Measurements from ENCODE around the gene SLAMF9.
"Not testable (repeated sequence)": the region's sequence is repeated elsewhere in the genome, so short reads cannot be mapped to it uniquely, and the experiment has no call there.

SLAMF9 gene

DNA sequence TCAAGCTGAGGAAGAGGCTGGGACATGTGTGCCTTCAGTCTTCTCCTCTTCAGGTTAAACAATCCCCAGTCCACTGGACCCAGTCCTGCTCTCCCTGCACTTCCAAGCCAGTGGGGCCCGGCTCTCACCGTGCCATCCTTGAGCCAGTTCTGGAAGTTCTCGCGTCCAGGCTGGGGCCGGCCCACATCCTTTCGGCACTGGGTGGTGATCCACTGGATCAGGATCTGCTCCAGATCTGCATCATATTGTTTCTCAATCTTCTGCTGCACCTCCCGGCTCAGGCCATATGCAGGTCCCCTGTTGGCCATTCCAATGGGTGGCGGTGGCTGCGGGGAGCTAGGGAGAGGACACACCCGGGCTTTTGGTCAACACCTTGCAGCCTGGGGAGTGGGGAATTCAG is 33.8 kb downstream of the SLAMF9 start:
- no peak for DNase-seq (ENCODE audit: low read depth)

DNA sequence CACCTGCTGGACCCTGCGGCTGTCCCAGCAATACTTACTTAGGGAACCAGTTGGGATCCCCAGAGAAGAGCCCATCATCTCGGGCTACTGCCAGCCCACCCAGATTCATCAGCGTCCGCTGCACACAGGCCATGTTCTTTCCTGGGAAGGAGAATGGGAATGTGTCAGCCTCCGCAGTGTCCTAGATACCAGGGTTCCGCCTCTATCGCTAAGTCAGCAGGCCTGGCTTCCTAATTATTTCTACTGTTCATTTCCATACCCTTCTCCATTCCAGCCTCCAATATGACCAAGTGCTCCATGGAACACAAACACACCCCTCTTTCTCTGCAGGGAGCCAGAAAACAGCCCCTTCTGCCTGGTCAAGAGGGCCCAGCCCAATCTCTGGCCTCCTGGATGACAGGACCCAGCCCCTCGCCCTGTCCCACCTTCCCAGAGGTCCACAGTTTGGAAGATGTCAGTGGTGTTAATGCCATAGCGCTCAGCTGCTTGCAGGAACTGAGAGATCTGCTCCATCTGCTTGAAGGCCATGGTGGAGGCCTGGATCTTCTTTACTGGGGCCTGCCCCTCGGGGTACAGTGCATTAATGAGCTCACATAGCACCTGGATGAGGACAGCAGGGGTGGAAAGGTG is 34.7 kb downstream of the SLAMF9 start:
- no peak for DNase-seq (ENCODE audit: low read depth)

DNA sequence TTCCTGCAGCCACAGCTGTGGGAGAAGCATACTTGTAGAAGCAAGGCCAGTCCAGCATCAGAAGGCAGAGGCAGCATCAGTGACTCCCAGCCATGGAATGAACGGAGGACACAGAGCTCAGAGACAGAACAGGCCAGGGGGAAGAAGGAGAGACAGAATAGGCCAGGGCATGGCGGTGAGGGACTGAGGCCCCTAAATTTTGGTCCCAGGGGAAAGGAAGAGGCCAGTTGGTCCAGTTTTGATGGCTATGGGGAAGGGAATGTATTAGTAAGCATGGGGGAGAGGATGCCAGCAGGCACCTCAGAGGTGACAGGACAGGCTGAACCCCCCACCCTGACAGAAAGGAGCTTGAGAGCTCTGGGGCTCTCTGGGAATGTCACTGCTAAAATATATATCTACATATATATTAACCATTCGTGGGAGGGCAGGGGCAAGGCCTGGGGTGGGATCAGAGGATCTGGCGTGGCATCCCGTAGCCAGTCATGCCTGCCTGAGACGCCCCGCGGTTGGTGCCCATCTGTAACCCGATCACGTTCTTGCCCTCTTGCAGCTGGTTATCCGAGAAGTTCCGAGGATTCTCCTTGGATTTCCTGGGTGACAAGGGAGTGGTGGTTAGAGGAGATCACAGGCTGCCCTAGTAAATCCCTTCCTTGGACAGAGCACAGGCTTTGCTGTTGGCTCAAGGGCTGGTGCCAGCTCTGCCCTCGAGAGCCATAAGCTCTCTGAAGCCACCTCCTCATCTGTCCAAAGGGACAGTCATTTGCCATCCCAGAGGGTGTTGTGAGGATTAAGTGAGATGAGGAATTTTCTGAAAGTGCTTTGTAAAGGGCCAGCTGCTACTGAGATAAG is 35.5 kb downstream of the SLAMF9 start:
- no peak for DNase-seq (ENCODE audit: low read depth)

DNA sequence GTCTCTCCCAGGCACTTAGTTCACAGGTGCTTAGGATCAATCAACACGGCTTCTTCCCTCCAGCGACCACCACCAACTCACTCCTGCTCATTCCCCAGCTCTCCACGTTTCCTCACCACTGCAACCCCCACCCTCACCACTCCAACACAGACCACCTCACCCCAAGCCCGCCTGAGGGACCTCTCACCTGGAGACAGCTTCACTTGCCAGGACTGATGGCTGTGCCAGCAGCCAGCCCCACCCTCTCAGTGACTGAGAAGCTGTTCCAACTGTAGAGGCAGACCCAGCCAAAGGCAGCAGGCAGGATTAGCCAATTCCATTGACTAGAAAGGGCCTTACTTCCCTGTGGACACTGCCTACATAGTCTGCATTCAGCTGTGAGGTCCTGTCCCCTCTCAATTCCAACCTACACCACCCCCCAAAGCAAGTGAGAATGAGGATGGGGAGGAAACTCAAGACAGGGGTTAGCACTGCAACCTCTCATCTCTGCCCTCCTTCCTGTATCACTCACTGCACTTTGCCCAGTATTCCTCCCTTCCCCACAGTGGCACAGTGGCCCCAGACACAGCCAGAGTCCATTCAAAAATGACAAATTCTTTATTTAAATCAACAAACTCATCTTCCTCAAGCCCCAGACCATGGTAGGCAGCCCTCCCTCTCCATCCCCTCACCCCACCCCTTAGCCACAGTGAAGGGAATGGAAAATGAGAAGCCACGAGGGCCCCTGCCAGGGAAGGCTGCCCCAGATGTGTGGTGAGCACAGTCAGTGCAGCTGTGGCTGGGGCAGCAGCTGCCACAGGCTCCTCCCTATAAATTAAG is 36.3 kb downstream of the SLAMF9 start:
- no peak for DNase-seq (ENCODE audit: low read depth)

DNA sequence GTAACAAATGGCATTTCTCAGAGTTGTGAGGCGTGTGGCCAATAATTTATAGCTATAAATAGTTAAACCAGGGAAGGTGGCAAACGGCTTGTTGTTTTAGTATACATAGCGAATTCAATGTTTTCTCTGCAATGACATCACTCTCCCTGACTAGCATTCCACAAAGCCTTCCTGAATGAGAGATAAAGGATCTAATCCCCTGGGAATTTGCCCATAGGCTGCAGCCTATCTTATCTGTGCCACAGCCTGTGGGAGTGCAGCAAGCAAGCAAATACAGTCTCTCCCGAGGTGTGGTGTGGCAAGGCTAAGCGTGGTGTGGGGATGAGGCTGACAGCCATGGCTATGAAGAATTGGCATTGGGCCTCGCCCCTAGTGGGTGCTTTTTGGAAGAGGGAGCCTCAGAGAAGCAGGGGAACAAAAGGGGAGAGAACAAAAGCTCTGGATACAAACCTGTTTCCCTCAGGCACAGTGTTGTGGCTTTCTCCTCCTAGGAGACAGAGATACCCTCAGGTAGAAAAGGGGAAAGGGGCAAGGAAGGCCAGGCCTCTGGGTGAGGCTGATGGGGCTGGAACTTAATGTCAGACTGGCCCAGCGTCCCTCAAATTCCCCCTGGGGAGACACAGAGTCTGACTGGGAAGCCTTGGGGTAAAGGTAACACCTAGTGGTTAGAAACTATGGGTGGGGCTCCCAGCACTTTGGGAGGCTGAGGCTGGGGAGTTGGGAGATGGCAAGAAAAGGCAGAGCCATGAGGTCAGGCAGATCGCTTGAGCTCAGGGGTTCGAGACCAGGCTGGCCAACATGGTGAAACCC is 37.6 kb downstream of the SLAMF9 start:
- no peak for DNase-seq (ENCODE audit: low read depth)

DNA sequence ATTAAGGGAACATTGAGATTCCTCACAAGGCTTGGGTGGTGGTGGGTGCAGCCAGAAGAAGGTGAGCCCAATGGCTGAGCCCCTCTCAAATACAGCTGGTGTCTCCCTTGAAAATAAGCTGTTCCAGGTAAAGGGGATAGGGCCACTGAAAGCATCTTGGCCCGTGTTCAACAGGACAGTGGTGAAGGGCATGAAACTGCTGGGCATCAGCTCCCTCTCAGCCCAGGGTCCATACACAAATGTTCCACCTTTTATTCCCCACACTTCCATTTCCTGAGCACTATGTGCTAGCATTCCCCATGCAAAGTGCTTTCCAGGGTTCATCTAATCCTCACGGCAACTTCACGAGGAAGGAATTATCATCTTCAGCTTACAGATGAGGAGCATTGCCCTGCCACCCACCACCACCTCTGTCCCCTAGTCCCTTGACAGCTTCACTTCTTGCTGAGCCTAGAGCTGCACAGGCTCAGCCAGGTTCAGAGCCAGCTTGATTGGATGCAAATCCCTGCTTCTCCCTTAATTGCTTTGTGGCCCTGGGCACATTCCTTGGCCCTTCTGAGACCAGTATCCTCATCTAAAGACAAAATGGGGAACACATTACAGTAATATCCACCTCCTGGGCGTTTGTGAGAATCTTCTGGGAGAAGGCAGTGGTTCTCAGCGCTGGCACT is 38.3 kb downstream of the SLAMF9 start:
- DNase-seq (ENCODE audit: low read depth): no peak

DNA sequence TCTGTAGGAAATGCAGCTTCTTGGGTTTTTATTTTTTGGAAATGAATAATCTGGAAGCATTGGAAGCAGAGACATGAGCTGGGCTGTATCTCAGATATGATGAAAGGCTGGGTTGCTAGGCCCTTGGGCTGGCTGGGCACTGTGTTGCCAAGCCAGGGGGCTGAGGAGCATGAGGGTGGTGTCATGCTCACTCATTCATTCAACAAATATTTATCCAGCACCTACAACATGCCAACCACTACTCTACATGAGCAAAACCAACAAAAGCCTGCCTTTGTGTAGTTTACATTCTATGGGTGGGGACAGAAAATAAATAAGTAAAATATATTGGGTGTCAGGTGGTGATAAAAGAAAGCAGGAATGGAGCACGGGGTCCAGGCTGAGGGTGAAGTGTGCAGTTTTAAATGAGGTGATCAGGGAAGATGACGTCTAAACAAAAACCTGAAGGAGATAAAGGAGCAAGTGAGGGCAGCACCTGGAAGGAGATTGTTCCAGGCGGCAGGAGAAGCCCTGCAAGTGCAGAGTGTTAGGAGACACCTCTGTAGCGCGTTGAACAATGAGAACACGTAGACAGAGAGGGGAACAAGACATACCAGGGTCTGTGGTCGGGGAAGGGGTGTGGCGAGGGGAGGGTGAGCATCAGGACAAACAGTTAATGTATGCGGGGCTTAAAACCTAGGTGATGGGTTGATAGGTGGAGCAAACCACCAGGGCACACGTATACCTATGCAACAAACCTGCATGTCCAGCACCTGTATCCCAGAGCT is 39.6 kb downstream of the SLAMF9 start:
- no peak for DNase-seq (ENCODE audit: low read depth)

DNA sequence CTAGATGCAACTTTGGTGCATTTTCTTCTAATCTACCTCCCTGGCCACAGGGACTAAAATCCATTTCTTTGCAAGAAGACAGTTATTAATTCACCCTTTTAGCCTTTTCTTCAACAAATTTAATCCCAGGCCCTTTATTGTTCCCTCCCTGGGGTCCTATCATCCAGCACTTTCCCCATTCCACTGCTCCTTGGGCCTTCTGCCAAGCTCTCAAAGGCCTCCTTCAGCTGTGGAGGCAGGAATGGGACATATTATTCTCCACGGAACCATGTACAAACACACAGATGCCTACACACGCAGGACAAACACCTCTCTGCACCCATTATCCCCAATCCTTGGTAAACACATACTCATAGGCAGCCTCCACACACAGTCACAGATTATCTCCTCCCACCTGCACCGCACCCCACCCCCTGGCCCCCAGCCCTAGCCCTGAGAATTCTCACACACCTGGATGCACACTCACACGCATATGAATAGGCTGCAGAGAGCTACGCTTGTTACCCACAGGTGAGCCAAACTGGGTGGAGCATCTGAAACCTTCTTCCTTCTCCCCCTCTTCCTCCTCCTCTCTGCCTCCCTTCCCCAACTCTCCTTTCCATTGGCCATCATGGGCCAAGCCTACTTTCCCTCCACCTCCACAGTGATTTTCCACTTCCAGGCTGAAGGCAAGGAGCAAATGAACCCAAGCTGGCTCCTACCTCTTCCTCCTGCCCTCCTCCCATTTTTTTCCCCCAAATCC is 40.4 kb downstream of the SLAMF9 start:
- no peak for DNase-seq (ENCODE audit: low read depth)

DNA sequence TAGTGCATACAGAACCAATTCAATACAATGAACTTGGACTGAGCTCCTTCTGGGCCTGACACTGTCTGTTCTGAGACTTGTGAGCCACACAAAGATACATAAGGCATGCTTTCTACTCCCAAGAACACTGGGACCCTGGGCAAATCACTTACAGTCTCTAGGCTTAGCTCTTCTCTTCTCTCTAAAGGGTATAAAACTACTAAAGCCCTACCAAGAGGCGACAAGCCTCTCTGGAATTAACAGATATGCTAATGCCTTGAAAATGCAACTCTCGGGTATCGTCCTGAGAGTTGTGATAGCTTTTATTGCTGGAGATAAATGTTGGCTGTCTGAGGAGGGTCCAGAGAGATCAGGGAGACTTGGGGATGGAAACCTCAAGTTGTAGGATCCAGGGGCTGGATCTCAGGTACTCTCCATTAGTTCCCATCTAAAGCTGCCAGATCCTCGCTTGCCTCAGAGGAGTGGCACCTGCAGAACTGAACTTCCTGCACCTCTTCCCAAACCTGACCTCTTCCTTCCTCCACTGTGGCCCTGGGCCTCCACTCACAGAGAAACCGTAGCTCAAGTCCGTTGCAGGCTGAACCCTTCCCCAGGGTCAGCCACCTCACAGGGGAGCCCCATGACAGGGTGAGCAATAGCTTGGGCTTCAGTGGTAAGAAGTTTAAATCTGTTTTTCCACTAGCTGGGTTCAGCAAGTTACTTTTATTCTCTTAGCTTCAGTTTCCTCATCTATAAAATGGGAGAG is 42.5 kb downstream of the SLAMF9 start:
- no peak for DNase-seq (ENCODE audit: low read depth)

DNA sequence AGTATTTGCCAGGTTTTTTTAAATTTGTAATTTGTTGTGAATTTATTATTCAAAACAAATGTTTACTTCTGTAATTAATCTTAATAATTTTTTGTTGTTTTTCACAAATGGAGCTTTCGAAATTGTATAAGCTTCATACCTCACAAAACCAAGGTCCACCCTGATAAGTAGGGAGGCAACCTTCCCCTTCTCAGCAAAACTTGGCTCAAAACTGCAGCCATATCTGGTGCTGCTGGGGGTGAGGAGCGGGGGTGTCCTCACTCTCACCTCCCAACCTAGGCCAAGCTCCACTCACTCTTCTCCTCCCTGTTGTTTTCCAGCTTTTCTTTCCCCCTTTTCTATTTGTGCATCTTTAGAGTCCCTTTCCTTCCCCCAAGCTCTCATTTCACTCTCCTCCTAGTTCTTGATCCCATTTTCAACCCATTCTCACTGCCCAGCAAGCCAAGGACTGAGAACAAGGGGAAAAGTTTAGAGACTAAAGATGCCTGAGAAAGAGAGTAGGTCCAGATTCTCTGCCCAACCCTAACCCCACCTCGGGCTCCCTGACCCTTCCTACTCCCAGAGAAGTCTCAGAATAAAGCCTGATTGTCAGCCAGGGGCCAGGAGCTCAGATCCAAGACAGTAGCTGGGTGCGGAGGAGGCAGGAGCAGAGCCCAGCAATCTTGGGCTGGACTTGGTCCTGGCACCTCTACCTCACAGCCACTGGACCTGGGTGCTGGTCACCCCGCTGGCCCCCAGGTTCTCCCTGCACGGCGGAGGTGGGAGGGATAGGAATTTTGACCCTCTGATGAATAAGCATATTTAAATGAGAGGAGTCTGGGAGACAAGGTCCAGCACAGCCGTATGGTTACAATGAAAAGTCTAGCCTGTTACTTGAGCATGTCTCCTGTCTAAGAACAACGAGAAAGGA is 45.8 kb downstream of the SLAMF9 start:
- no peak for DNase-seq (ENCODE audit: low read depth)

DNA sequence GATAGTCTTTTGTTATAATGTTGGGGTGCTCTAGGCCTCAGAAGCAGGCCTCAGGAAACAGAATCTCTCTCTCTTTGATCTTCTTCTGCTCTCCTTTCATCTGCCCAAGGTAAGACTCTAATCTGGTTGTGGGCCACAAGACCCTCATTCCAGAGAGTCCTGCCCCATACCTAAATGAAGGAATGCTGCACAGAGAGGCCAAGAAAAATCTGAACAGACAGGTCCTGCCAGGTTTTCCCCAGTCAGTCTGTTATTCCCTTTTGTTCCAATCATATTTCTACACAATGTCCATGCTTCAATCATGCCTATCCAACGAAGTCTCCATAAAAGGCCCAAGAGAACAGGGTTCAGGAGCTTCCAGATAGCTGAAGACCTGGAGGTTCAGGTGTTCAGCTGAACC is 47.1 kb downstream of the SLAMF9 start:
- DNase-seq (ENCODE audit: low read depth): no peak

DNA sequence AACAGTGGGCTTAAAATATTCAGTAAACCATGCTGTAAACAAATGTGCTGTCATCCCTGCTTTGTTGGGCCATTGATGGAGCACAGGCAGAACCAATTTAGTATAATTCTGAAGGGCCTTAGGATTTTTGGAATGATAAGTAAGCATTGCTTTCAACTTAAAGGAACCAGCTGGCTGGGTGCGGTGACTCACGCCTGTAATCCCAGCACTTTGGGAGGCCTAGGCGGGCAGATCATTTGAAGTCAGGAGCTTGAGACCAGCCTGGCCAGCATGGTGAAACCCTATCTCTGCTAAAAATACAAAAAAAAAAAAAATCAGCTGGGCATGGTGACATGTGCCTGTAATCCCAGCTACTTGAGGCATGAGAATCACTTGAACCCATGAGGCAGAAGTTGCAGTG is 50.0 kb downstream of the SLAMF9 start:
- DNase-seq (ENCODE audit: low read depth): not testable (repeated sequence)

DNA sequence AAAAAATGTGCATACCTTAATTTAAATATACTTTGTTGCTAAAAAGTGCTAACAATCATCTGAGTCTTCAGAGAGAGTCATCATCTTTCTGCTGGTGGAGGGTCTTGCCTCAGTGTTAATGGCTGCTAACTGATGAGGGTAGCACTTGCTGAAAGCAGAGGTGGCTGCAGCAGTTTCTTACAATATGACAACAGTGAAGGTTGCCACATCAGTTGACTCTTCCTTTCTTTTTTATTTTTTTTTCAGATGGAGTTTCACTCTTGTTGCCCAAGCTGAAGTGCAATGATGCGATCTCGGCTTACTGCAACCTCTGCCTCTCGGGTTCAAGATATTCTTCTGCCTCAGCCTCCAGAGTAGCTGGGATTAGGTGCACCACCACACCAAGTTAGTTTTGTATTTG is 51.5 kb downstream of the SLAMF9 start:
- DNase-seq (ENCODE audit: low read depth): no peak

Data from T-helper 22 cell (primary cell).